IMR-90 (cell line): ENCODE measurements around the gene LTF. TPM values are rescaled to one million over a fixed set of nuclear protein-coding genes. Genes with fewer than 3 reads are reported as not detected.

Experiments
- ATAC-seq: fragments of 200-7000 bp; cut with Tn5 transposase; 2 replicates; pipeline ENCODE4 v1.9.1; 2020; ENCODE audit warnings: low read depth, mild to moderate bottlenecking, moderate library complexity
- BruUV-seq: library from RNA; stranded (reverse); fragments of 400-500 nt; replicated peaks from 2 replicates; lab custom pipeline; 2021; lab: Mats Ljungman, UMichigan
- CTCF ChIA-PET: fragments of 300-600 bp; formaldehyde crosslinking; extraction: SDS; loops from one replicate; lab custom pipeline; 2021; ENCODE audit warnings: antibody characterized with exemption; lab: Yijun Ruan, JAX
- POLR2A ChIA-PET: fragments of 300-600 bp; sonication (Branson Sonifier 250); formaldehyde crosslinking; loops from one replicate; lab custom pipeline; 2022; ENCODE audit warnings: antibody characterized with exemption; ENCODE audit not compliant: unreplicated experiment; lab: Charles Lee
- DNase-seq: peaks from one replicate; pipeline ENCODE4 v3.0.0; 2013
- H2AFZ ChIP-seq: replicated peaks from 2 replicates; pipeline ENCODE3; 2013; ENCODE audit warnings: low read length, mild to moderate bottlenecking; ENCODE audit not compliant: poor library complexity
- H2AK5ac ChIP-seq: 2 replicates; pipeline ENCODE4 v1.6.1; 2013; ENCODE audit warnings: low read depth, low read length, inconsistent platforms
- H2AK9ac ChIP-seq: replicated peaks from 2 replicates; pipeline ENCODE3; 2013; ENCODE audit warnings: mild to moderate bottlenecking, low read depth, low read length, moderate library complexity; ENCODE audit not compliant: poor library complexity
- H2BK120ac ChIP-seq: 2 replicates; pipeline ENCODE4 v1.6.1; 2013; ENCODE audit warnings: low read depth, low read length, inconsistent platforms
- H2BK15ac ChIP-seq: 3 replicates; pipeline ENCODE4 v1.6.1; 2013; ENCODE audit warnings: low read depth, low read length, inconsistent platforms
- H2BK20ac ChIP-seq: 2 replicates; pipeline ENCODE4 v1.6.1; 2013; ENCODE audit warnings: low read depth, mild to moderate bottlenecking, inconsistent platforms, low read length, moderate library complexity
- H2BK5ac ChIP-seq: 2 replicates; pipeline ENCODE4 v1.6.1; 2013; ENCODE audit warnings: mild to moderate bottlenecking, low read depth, low read length, inconsistent platforms; ENCODE audit not compliant: poor library complexity, severe bottlenecking
- H3K14ac ChIP-seq: replicated peaks from 2 replicates; pipeline ENCODE4 v1.6.1; 2013; ENCODE audit warnings: low read depth, low read length, inconsistent platforms
- H3K18ac ChIP-seq: 2 replicates; pipeline ENCODE4 v1.6.1; 2013; ENCODE audit warnings: low read depth, low read length, control low read depth
- H3K23ac ChIP-seq: 2 replicates; pipeline ENCODE4 v1.6.1; 2013; ENCODE audit warnings: low read depth, low read length, inconsistent platforms
- H3K27ac ChIP-seq: 2 replicates; pipeline ENCODE4 v1.5.1; 2013; ENCODE audit warnings: mild to moderate bottlenecking, control low read depth, low read length; ENCODE audit not compliant: insufficient read depth
- H3K27me3 ChIP-seq: 2 replicates; pipeline ENCODE4 v1.6.1; 2013; ENCODE audit warnings: low read length; ENCODE audit not compliant: control insufficient read depth, insufficient read depth
- H3K36me3 ChIP-seq: 2 replicates; pipeline ENCODE4 v1.6.1; 2013; ENCODE audit warnings: low read length, mixed read lengths; ENCODE audit not compliant: control insufficient read depth, insufficient read depth
- H3K4ac ChIP-seq: 2 replicates; pipeline ENCODE4 v1.6.1; 2013; ENCODE audit warnings: low read depth, low read length, inconsistent platforms
- H3K4me1 ChIP-seq: 2 replicates; pipeline ENCODE4 v1.6.1; 2013; ENCODE audit warnings: low read length, mixed read lengths; ENCODE audit not compliant: control insufficient read depth, insufficient read depth
- H3K4me2 ChIP-seq: 2 replicates; pipeline ENCODE4 v1.6.1; 2013; ENCODE audit warnings: low read depth, mild to moderate bottlenecking, control low read depth, low read length, moderate library complexity
- H3K4me3 ChIP-seq: 2 replicates; pipeline ENCODE4 v1.5.1; 2013; ENCODE audit warnings: low read depth, mild to moderate bottlenecking, control low read depth, low read length, moderate library complexity; ENCODE audit not compliant: insufficient read depth
- H3K56ac ChIP-seq: 2 replicates; pipeline ENCODE4 v1.6.1; 2013; ENCODE audit warnings: low read length, inconsistent platforms; ENCODE audit not compliant: insufficient read depth; ENCODE audit errors: extremely low read depth
- H3K79me1 ChIP-seq, 2 experiments: 2 replicates each; pipeline ENCODE4 v1.6.1; 2013; ENCODE audit warnings: low read length in 2 of 2, inconsistent platforms in 1 of 2, low read depth in 1 of 2
- H3K9ac ChIP-seq: 2 replicates; pipeline ENCODE4 v1.6.1; 2013; ENCODE audit warnings: low read depth, low read length, control low read depth
- H3K9me1 ChIP-seq: 2 replicates; pipeline ENCODE4 v1.6.1; 2013; ENCODE audit warnings: low read length, inconsistent platforms; ENCODE audit not compliant: insufficient read depth
- H3K9me3 ChIP-seq: 2 replicates; pipeline ENCODE4 v1.6.1; 2013; ENCODE audit warnings: low read length; ENCODE audit not compliant: control insufficient read depth, insufficient read depth
- H4K20me1 ChIP-seq: 2 replicates; pipeline ENCODE4 v1.6.1; 2013; ENCODE audit warnings: low read length, inconsistent platforms; ENCODE audit not compliant: insufficient read depth
- H4K5ac ChIP-seq: 2 replicates; pipeline ENCODE4 v1.6.1; 2013; ENCODE audit warnings: mild to moderate bottlenecking, low read depth, low read length, control low read depth
- H4K8ac ChIP-seq, 2 experiments: 2 replicates each; pipeline ENCODE4 v1.6.1; 2013; ENCODE audit warnings: low read depth in 2 of 2, low read length in 2 of 2, control low read depth in 1 of 2, inconsistent platforms in 1 of 2
- H4K91ac ChIP-seq: 2 replicates; pipeline ENCODE4 v1.6.1; 2013; ENCODE audit warnings: low read depth, low read length, inconsistent platforms; ENCODE audit not compliant: insufficient read depth
- BHLHE40 ChIP-seq: fragments of 150-350 bp; IDR thresholded peaks from 2 replicates; pipeline ENCODE4 v1.6.1; 2016; ENCODE audit warnings: mild to moderate bottlenecking, low read depth, low read length
- CEBPB ChIP-seq: IDR thresholded peaks from 2 replicates; pipeline ENCODE4 v1.6.1; 2012; ENCODE audit warnings: low read depth, low read length, improper control_type of control experiment
- CHD1 ChIP-seq: IDR thresholded peaks from 2 replicates; pipeline ENCODE4 v1.6.1; 2012; ENCODE audit warnings: low read depth, low read length, improper control_type of control experiment
- CTCF ChIP-seq: conservative IDR thresholded peaks from 2 replicates; pipeline ENCODE4 v1.5.1; 2012; ENCODE audit warnings: mild to moderate bottlenecking, low read depth, low read length, improper control_type of control experiment
- FOS ChIP-seq: fragments of 150-350 bp; IDR thresholded peaks from 2 replicates; pipeline ENCODE4 v1.6.1; 2016; ENCODE audit warnings: low read depth, low read length
- MAFK ChIP-seq: IDR thresholded peaks from 2 replicates; pipeline ENCODE4 v1.6.1; 2012; ENCODE audit warnings: low read depth, low read length, improper control_type of control experiment
- MAZ ChIP-seq: IDR thresholded peaks from 2 replicates; pipeline ENCODE4 v1.6.1; 2012; ENCODE audit warnings: low read depth, mild to moderate bottlenecking, low read length, improper control_type of control experiment, moderate library complexity, borderline replicate concordance
- NFE2L2 ChIP-seq: fragments of 150-350 bp; IDR thresholded peaks from 2 replicates; pipeline ENCODE4 v1.6.1; 2016; ENCODE audit warnings: low read depth, mild to moderate bottlenecking, low read length
- POLR2A ChIP-seq: IDR thresholded peaks from 2 replicates; pipeline ENCODE4 v1.6.1; 2012; ENCODE audit warnings: mild to moderate bottlenecking, low read depth, low read length
- RAD21 ChIP-seq: IDR thresholded peaks from 2 replicates; pipeline ENCODE4 v1.6.1; 2012; ENCODE audit warnings: low read length, improper control_type of control experiment
- RCOR1 ChIP-seq: IDR thresholded peaks from 2 replicates; pipeline ENCODE4 v1.6.1; 2012; ENCODE audit warnings: mild to moderate bottlenecking, low read length, improper control_type of control experiment; ENCODE audit not compliant: insufficient replicate concordance
- RFX5 ChIP-seq: IDR thresholded peaks from 2 replicates; pipeline ENCODE4 v1.8.0; 2012; ENCODE audit warnings: low read depth, mild to moderate bottlenecking, low read length, moderate library complexity
- SMC3 ChIP-seq: fragments of 150-350 bp; IDR thresholded peaks from 2 replicates; pipeline ENCODE4 v1.6.1; 2016; ENCODE audit warnings: low read depth, mild to moderate bottlenecking, antibody characterized with exemption, low read length, moderate library complexity
- USF2 ChIP-seq: fragments of 150-350 bp; IDR thresholded peaks from 2 replicates; pipeline ENCODE4 v1.6.1; 2017; ENCODE audit warnings: mild to moderate bottlenecking, antibody characterized with exemption, low read length, low read depth
- WGBS, 2 experiments: methylation state at CpG; one replicate each; pipeline versions ENCODE4 v1.1.5 to v1.1.7; 2013; ENCODE audit warnings: missing lambda C conversion rate in 2 of 2; ENCODE audit not compliant: insufficient read length in 1 of 2; ENCODE audit errors: extremely low coverage in 2 of 2; 5-methylcytosine and 5-hydroxymethylcytosine counted together
- dilution Hi-C: fragments of 300-500 bp; cut with HindIII; formaldehyde crosslinking; loops from one replicate; pipeline ENCODE4 v1.14.3; 2018; ENCODE audit warnings: low sequenced_read_pairs; ENCODE audit not compliant: unreplicated experiment
- in situ Hi-C: fragments of 300-500 bp; cut with MboI; formaldehyde crosslinking; loops from 3 replicates; pipeline ENCODE4 v1.14.3; 2019; ENCODE audit warnings: low sequenced_read_pairs, inconsistent platforms, mixed read lengths
- intact Hi-C: fragments of 100-400 bp; cut with micrococcal nuclease; formaldehyde crosslinking; loops from 2 replicates; pipeline ENCODE4 v1.10.0; 2022
- polyA plus RNA-seq, 3 experiments: library from polyadenylated mRNA; depleted of rRNA; stranded (reverse); fragments of >200 nt; gene quantifications; 2 replicates each; pipeline ENCODE4 v1.2.3, GENCODE V29; 2012; ENCODE audit warnings: low replicate concordance in 1 of 3
- total RNA-seq: library from RNA; depleted of rRNA; stranded (reverse); fragments of >200 nt; gene quantifications from 2 replicates; pipeline ENCODE4 v1.2.3, GENCODE V29; 2012
- TF ChIP-seq, protein P1 (sequence below): fragments of 150-350 bp; IDR thresholded peaks from 2 replicates; pipeline ENCODE4 v1.6.1; 2016; ENCODE audit warnings: low read depth, mild to moderate bottlenecking, low read length, moderate library complexity, borderline replicate concordance

The LTF gene
- total and polyA plus RNA-seq, 2 of the 4 experiments (the other 2 are of a cell fraction): not detected

DNA sequence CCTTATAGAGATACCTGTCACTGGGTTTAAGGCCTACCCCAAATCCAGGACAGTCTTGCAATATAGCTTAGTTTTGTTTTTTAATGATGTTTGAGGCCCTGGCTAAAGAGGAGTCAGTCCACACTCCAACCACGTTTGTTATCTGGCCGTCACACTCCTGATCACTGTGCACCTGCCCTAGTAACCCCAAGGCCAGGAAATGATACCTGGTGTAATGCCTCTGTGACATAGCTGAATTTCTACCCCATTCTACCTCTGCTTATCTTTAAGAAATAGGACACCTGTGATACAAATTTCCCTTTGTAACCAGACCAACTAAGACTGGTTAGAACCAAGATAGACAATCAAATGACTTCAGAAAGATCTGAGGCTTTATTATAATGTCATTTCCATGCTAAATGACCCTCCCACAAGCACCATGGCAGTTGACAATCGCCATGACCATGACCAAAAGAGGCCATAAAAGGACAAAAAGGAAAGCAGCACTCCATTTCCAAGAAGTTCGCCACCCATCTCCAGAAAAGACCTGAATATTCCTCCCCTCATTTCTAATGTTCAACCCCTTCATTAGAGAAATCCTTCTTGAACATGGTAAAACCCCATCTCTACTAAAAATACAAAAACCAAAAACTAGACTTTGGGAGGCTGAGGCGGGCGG is 28.3 kb upstream of the LTF start:
- DNase-seq: no peak
- peak overlapping the region; percentile 65; the same call in 1 of the 2 replicates for H4K5ac ChIP-seq
- peaks cover 21% of the 10 kb centered on the region for H3K9me1 ChIP-seq
- H3K56ac ChIP-seq: no peak overlapping the region
- intact Hi-C loops (no loop called here), dilution Hi-C loops (no loop called here), in situ Hi-C loops (loop anchor here (25.0 kb wide), 1 partner anchor 394 kb away; the partner anchor contains the start of gene PTH1R)
- peak overlapping the region; percentile 79 for H2BK20ac ChIP-seq
- H2AFZ ChIP-seq: no peak overlapping the region
- peak overlapping the region; percentile 98 for H4K91ac ChIP-seq
- H3K36me3 ChIP-seq: no peaks in the 10 kb centered on the region
- H4K20me1 ChIP-seq: no peaks in the 10 kb centered on the region
- no TSS peak for BruUV-seq
- WGBS, 2 experiments: 100% methylated on average over 1 of the region's 6 CpGs; no CpG with 5 or more reads in 1 of the 2 experiments
- H2AK5ac ChIP-seq: peak overlapping the region; percentile 75; the same call in 1 of the 2 replicates
- H3K27ac ChIP-seq: no peak overlapping the region
- peak overlapping the region; percentile 61; the same call in 1 of the 3 replicates for H2BK15ac ChIP-seq
- CTCF ChIA-PET: no interaction called here
- H3K79me1 ChIP-seq: peaks cover 0 to 5% of the 10 kb centered on the region in 2 experiments; a peak in 1 of 4 replicates
- H3K4me3 ChIP-seq: no peak overlapping the region
- no peak overlapping the region for H3K9ac ChIP-seq
- H3K18ac ChIP-seq: peak overlapping the region; percentile 68; the same call in 1 of the 2 replicates
- ATAC-seq: no peak
- no peak overlapping the region for H3K4me2 ChIP-seq
- H3K9me3 ChIP-seq: no peaks in the 10 kb centered on the region
- H3K4me1 ChIP-seq: peaks cover 29% of the 10 kb centered on the region
- H2AK9ac ChIP-seq: no peak overlapping the region
- peak overlapping the region; percentile 13 to 92; a peak in 2 of 4 replicates for H4K8ac ChIP-seq
- POLR2A ChIA-PET: no interaction called here
- H3K27me3 ChIP-seq: no peaks in the 10 kb centered on the region
- H2BK5ac ChIP-seq: peak overlapping the region; percentile 14
- peak overlapping the region; percentile 91 for H2BK120ac ChIP-seq
- peak overlapping the region; percentile 55 for H3K14ac ChIP-seq
- peak overlapping the region; percentile 83 for H3K4ac ChIP-seq
- H3K23ac ChIP-seq: no peak overlapping the region
- TF ChIP-seq, protein P1, sequence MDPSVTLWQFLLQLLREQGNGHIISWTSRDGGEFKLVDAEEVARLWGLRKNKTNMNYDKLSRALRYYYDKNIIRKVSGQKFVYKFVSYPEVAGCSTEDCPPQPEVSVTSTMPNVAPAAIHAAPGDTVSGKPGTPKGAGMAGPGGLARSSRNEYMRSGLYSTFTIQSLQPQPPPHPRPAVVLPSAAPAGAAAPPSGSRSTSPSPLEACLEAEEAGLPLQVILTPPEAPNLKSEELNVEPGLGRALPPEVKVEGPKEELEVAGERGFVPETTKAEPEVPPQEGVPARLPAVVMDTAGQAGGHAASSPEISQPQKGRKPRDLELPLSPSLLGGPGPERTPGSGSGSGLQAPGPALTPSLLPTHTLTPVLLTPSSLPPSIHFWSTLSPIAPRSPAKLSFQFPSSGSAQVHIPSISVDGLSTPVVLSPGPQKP: no peak
- TF ChIP-seq SMC3 (no peak), USF2 (no peak), CTCF (no peak), CHD1 (no peak), CEBPB (no peak), RFX5 (no peak), BHLHE40 (no peak), POLR2A (no peak), RCOR1 (no peak), MAZ (no peak), FOS (no peak), RAD21 (no peak), MAFK (no peak), NFE2L2 (no peak)
